Activated T-helper 1 cell treated with anti-CD3 and anti-CD28 coated beads, Interleukin-12 subunit alpha, Interleukin-12 subunit beta, Interleukin-2, Interleukin-4 antibody, amounts not matched to agents 30 ng/mL and 10 ng/mL and 1 ng/mL, durations not matched to agents 14 hours and 24 hours and 36 hours (primary cell): ENCODE data around the gene HDGFL2. TPM values are rescaled to one million over a fixed set of nuclear protein-coding genes. Genes with fewer than 3 reads are reported as not detected.
A peak's percentile ranks its signal among the peaks of the same experiment; 100 is the strongest.
"Not testable (repeated sequence)": the region's sequence is repeated elsewhere in the genome, so short reads cannot be mapped to it uniquely, and the experiment has no call there.

Experiments used
- DNase-seq: peaks from one replicate; pipeline ENCODE4 v3.0.0; 2021; ENCODE audit warnings: low spot score
- H3K27ac Mint-ChIP-seq: one replicate; pipeline ENCODE4 v1.8.0; 2021; ENCODE audit warnings: mild to moderate bottlenecking, mixed read lengths
- H3K27me3 Mint-ChIP-seq: one replicate; pipeline ENCODE4 v1.8.0; 2022; ENCODE audit warnings: mild to moderate bottlenecking, moderate library complexity, mixed read lengths; ENCODE audit not compliant: insufficient read depth
- H3K36me3 Mint-ChIP-seq: one replicate; pipeline ENCODE4 v1.8.0; 2021; ENCODE audit warnings: low read depth, mixed read lengths
- H3K4me1 Mint-ChIP-seq: one replicate; pipeline ENCODE4 v1.8.0; 2021; ENCODE audit warnings: low read depth, mixed read lengths
- H3K4me3 Mint-ChIP-seq: one replicate; pipeline ENCODE4 v1.8.0; 2021; ENCODE audit warnings: mild to moderate bottlenecking, moderate library complexity, mixed read lengths
- H3K9me3 Mint-ChIP-seq: one replicate; pipeline ENCODE4 v1.8.0; 2021; ENCODE audit warnings: mixed read lengths
- intact Hi-C: fragments of 100-400 bp; cut with micrococcal nuclease; formaldehyde crosslinking; loops from one replicate; pipeline ENCODE4 v1.15.1; 2024
- total RNA-seq: library from RNA; stranded (reverse); gene quantifications from 2 replicates; pipeline ENCODE4 v1.2.3, GENCODE V29; 2022

HDGFL2 gene
- total RNA-seq, 1 donor from 2014 or later: 66.4 TPM

DNA sequence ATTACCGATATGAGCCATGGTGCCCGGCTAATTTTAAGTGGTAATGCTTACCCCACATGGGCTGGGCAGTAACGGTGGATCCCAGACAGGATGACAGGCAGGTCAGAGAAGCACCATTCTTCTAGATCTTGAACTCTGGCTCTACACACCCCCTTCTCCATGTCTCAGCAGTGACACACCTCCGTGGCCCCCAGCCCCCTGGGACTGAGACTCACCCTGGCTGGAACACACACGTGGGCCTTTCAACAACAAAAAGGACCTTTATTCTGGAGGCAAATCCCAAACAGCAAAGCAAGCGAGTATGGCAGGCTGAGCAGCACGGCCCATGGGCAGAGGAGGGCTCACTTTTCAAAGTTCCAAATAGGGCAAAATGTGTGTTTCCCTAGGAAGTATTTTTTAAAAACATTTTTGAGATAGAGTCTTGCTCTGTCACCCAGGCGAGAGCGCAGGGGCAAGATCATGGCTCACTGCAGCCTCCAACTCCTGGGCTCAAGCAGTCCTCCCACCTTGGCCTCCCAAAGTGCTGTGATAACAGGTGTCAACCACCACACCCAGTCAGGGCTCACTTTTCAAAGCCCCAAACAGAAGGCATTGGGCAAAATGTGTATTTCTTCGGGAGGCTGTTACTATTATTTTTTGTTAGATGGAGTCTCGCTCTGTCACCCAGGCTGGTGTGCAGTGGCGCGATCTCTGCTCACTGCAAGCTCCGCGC is 50.4 kb downstream of the HDGFL2 start:
- no peak overlapping the region for H3K27ac Mint-ChIP-seq
- no peaks in the 10 kb centered on the region for H3K4me1 Mint-ChIP-seq
- no peak overlapping the region for H3K4me3 Mint-ChIP-seq
- no peaks in the 10 kb centered on the region for H3K9me3 Mint-ChIP-seq
- no peaks in the 10 kb centered on the region for H3K36me3 Mint-ChIP-seq
- intact Hi-C loops: no loop called here
- no peak for DNase-seq
- H3K27me3 Mint-ChIP-seq: peaks cover 2% of the 10 kb centered on the region

DNA sequence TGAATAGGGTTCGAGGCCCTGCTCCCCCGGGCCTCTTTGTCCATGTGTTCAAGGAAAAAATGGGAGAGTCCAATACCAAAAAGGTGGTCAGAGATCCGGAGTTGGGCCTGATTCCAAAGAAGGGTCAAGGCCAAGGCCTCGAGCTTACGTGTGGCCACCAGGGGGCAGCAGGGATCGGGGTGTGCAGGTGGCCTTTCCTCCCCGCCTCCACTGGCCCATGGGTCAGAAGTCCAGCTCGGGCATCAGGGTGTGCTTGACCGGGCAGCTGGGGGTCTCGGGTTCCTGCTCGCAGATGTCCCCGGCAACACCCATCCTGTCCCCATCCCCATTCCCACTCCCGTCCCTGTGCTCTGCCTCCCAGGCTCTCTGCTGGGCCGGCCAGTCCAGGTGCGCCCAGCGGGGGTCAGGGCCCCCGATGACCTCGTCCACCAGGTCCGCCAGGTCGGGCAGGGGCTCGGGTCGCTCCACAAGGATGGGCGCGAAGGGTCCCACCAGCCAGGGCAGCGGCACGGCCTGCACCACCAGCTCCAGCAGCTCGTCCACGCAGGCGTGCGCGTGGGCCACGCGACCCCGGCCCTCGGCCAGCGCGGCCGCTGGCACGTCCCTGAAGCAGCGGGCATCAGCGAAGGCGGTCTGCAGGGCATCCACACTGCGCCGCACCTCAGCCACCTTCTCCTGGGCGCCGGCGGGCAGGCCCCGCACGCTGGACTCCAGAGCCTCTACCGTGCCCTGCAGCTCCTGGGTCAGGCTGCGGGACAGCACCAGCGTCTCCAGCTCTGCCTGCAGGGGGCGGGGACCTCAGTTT is 51.4 kb downstream of the HDGFL2 start:
- H3K27me3 Mint-ChIP-seq: peaks cover 5% of the 10 kb centered on the region
- no peak overlapping the region for H3K27ac Mint-ChIP-seq
- DNase-seq: peak; percentile 12
- no peak overlapping the region for H3K4me3 Mint-ChIP-seq
- intact Hi-C loops: no loop called here
- H3K9me3 Mint-ChIP-seq: no peaks in the 10 kb centered on the region
- H3K36me3 Mint-ChIP-seq: no peaks in the 10 kb centered on the region
- no peaks in the 10 kb centered on the region for H3K4me1 Mint-ChIP-seq

DNA sequence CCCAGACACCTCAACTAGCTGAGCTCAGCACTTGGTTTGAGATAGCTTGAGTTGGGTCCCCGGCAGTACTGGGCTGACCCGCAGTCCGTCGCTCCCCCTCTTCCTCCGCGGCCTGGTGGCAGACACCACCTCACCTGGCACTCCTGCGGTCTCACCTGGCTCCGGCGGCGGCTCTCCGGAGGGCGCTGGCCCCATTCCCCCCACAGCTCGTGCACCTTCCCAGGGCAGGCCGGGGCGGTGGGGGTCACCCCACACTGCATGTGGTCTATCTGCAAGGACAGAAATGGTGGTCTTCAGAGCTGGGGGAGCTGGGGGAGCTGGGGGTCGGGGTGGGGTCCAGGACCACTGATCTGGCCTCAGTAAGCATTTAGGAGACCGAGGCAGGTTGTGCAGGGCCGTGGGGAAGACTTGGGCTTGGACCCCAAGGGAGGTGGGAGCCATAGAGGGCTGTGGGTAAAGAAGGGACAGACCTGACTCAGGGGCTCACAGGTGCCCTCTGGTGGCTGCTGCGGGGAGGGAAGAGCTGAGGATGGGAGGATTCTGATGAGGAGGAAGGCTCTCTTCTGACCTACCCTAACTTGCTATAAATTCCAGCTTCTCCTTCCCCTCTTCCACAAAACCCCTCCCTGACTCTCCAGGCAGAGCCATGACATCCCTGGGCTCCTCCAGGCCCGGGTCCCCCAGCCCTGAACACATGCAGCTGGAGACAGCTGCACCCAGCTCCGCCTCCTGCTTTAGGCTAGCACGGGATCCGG is 52.9 kb downstream of the HDGFL2 start:
- Mint-ChIP-seq H3K9me3 (no peaks in the 10 kb centered on the region), H3K27me3 (peaks cover 6% of the 10 kb centered on the region), H3K36me3 (no peaks in the 10 kb centered on the region), H3K4me3 (no peak overlapping the region), H3K27ac (no peak overlapping the region), H3K4me1 (no peaks in the 10 kb centered on the region)
- intact Hi-C loops: loop anchor here (1.0 to 5.0 kb wide), 2 partner anchors 111 to 258 kb away; no protein-coding TSS in a partner anchor
- peak; percentile 42 for DNase-seq

DNA sequence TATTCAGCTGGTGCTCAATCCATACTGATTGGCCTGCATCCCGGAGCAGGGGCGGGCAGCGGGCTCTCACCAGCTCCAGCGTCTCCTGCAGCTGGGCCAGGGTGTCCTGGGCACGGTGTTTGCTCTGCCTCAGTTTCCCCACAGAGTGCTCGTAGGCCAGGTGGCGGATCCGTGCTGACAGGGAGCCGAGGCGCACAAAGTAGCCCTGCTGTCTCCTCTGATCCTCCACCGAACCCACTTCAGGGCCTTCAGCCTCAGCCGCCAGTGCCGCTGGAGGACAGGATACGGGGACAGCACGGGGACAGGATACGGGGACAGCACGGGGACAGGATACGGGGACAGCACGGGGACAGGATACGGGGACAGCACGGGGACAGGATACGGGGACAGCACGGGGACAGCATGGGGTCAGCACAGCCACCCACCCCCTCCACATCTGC is 53.5 kb downstream of the HDGFL2 start:
- Mint-ChIP-seq H3K36me3 (no peaks in the 10 kb centered on the region), H3K4me1 (no peaks in the 10 kb centered on the region), H3K9me3 (no peaks in the 10 kb centered on the region), H3K4me3 (no peak overlapping the region), H3K27me3 (peaks cover 6% of the 10 kb centered on the region), H3K27ac (no peak overlapping the region)
- intact Hi-C loops: loop anchor here (1.0 to 5.0 kb wide), 2 partner anchors 111 to 258 kb away; no protein-coding TSS in a partner anchor
- no peak for DNase-seq

DNA sequence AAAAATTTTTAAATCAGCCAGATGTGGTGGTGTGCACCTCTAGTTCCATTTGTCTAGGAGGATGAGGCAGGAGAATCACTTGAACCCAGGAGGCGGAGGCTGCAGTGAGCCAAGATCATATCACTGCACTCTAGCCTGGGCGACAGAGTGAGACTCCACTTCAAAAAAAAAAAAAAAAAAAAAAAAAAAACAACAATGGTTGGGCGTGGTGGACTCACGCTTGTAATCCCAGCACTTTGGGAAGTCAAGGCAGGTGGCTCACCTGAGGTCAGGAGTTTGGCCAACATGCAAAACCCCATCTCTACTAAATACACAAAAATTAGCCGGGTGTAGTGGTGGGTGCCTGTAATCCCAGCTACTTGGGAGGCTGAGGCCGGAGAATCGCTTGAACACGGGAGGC is 55.3 kb downstream of the HDGFL2 start:
- not testable (repeated sequence) for H3K36me3 Mint-ChIP-seq

DNA sequence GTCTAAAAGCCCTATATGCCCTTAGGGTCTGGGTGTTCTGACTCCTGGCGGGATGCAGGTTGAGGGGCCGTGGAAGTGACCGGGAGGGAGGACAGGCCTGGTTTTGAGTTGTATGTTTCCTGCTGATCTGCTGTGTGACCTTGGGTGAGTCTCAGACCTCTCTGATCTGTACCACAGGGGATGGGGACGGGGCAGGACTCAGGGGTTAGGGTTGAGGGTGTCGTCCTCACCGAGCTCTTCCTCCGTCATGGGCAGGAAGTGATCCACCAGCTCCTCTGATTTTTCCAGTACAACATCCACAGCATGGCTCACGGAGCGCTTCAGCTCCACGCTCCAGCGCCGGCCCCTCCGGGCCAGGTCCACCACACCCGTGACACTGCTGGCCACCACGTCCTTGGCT is 56.7 kb downstream of the HDGFL2 start:
- intact Hi-C loops: loop anchor here (5.0 kb wide), 1 partner anchor 262 kb away; no protein-coding TSS in a partner anchor
- H3K4me1 Mint-ChIP-seq: no peaks in the 10 kb centered on the region
- H3K27me3 Mint-ChIP-seq: peaks cover 10% of the 10 kb centered on the region
- H3K9me3 Mint-ChIP-seq: no peaks in the 10 kb centered on the region
- no peak for DNase-seq
- H3K36me3 Mint-ChIP-seq: no peaks in the 10 kb centered on the region
- H3K4me3 Mint-ChIP-seq: no peak overlapping the region
- H3K27ac Mint-ChIP-seq: no peak overlapping the region

More for the DNA sequence above, 55.3 kb downstream of the HDGFL2 start:
- not testable (repeated sequence) for H3K4me1 Mint-ChIP-seq, H3K4me3 Mint-ChIP-seq, H3K27me3 Mint-ChIP-seq, H3K27ac Mint-ChIP-seq, H3K9me3 Mint-ChIP-seq, DNase-seq
- intact Hi-C loops: loop anchor here (5.0 kb wide), 1 partner anchor 260 kb away; no protein-coding TSS in a partner anchor

DNA sequence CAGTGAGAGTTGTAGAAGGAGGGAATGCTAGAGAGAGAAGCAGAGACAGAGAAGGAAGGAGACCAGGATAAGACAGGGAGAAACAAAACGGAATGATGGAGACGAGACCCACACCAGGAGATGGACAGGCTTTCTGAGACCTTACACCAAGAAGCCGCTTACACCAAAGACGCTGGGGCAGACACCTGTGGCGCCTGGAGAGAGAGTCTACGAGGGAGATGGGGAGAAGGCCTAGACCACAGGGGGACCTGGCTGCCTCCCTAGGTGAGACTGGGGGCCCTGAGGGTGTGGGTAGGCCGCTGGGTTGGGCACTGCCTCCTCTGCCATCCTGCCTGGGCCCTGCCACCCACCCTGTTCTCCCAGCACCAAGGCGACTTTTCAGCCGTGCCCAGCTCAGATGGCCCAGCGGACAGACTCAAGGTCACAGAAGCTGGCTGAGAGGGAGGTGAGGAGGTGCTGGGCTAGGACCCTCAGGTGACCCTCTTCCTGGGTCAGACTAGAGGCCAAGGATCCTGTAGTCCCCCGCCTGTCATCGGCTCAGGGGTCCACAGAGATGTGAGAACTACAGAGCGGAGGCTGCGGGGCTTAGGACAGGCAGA is 57.9 kb downstream of the HDGFL2 start:
- intact Hi-C loops: loop anchor here (5.0 kb wide), 1 partner anchor 263 kb away; no protein-coding TSS in a partner anchor
- no peaks in the 10 kb centered on the region for H3K36me3 Mint-ChIP-seq
- H3K27ac Mint-ChIP-seq: no peak overlapping the region
- no peaks in the 10 kb centered on the region for H3K4me1 Mint-ChIP-seq
- H3K9me3 Mint-ChIP-seq: no peaks in the 10 kb centered on the region
- DNase-seq: no peak
- H3K27me3 Mint-ChIP-seq: peaks cover 10% of the 10 kb centered on the region
- H3K4me3 Mint-ChIP-seq: no peak overlapping the region

DNA sequence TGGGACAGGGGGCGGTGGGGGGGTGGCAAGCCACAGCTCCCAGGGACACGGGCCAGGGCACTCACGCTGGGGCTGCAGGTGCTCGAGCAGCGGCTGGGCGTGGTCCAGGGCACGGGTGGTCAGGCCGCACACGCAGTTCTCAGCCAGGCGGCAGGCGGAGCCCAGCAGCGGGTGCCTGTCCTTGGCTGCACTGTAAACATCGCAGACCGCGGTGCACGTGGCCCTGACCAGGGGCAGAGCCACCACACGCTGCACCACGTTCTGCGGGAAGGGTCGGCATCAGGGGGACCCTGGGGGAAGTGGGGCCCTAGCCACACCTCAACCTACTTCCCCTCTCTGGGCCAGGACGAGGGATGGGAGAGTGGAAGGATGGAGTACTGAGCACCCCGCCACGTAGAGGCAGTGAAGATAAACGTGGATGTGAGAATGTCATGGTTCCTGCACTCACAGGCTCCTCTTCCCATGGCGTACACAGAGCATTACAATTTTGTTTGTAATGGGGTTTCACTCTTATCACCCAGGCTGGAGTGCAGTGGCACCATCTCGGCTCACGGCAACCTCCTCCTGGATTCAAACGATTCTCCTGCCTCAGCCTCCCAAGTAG is 59.6 kb downstream of the HDGFL2 start:
- no peaks in the 10 kb centered on the region for H3K36me3 Mint-ChIP-seq
- no peak overlapping the region for H3K27ac Mint-ChIP-seq
- intact Hi-C loops: no loop called here
- H3K9me3 Mint-ChIP-seq: no peaks in the 10 kb centered on the region
- H3K4me3 Mint-ChIP-seq: no peak overlapping the region
- DNase-seq: no peak
- H3K4me1 Mint-ChIP-seq: no peaks in the 10 kb centered on the region
- H3K27me3 Mint-ChIP-seq: peaks cover 10% of the 10 kb centered on the region

DNA sequence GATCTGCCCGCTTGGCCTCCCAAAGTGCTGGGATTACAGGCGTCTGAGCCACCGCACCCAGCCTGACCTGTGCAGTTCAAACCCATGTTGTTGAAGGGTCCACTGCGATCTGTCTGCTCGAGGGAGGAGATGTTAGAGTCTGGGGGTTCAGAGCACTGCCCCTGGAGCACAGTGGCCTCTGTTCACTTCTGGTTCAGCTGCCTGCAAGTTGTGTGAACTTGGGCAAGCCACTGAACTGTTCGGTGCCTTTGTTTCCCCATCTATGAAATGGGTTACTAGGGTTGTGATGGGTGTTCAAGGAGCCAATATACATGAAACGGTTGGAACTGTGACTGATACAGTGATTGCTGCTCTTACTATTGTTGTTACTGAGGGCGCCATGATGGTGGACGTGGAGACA is 61.2 kb downstream of the HDGFL2 start:
- Mint-ChIP-seq H3K27me3 (peaks cover 8% of the 10 kb centered on the region), H3K4me1 (no peaks in the 10 kb centered on the region), H3K9me3 (no peaks in the 10 kb centered on the region), H3K4me3 (no peak overlapping the region), H3K27ac (no peak overlapping the region), H3K36me3 (no peaks in the 10 kb centered on the region)
- DNase-seq: no peak
- intact Hi-C loops: no loop called here

DNA sequence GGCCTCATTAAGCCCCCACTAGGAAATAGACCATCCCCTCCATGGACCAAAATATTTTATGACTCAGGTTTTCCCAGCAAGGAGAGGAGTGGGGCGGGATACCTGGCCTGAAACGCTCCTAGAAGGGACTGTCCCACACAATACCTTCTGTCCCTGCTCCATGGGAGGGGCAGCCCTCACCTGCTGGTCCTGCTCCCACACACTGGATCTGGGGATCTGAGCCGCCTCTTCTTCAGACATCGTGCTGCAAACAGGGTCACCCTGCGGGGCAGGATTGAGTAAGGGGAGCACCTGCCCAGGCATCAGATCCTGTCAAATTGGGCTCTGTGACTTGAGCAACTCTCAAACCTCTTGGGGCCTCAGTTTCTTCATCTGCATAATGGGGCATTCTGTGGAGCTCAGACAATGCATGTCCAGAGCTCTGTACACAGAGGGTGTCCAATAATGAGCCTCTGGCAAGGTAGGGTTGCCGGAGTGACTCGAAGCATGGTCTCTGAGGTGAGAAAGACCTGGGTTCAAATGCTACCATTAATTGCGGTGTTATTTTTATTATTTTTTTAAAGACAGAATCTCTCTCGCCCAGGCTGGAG is 61.8 kb downstream of the HDGFL2 start:
- Mint-ChIP-seq H3K27ac (no peak overlapping the region), H3K4me3 (no peak overlapping the region), H3K36me3 (no peaks in the 10 kb centered on the region), H3K9me3 (no peaks in the 10 kb centered on the region), H3K27me3 (peaks cover 6% of the 10 kb centered on the region), H3K4me1 (peaks cover 2% of the 10 kb centered on the region)
- intact Hi-C loops: no loop called here
- DNase-seq: no peak

DNA sequence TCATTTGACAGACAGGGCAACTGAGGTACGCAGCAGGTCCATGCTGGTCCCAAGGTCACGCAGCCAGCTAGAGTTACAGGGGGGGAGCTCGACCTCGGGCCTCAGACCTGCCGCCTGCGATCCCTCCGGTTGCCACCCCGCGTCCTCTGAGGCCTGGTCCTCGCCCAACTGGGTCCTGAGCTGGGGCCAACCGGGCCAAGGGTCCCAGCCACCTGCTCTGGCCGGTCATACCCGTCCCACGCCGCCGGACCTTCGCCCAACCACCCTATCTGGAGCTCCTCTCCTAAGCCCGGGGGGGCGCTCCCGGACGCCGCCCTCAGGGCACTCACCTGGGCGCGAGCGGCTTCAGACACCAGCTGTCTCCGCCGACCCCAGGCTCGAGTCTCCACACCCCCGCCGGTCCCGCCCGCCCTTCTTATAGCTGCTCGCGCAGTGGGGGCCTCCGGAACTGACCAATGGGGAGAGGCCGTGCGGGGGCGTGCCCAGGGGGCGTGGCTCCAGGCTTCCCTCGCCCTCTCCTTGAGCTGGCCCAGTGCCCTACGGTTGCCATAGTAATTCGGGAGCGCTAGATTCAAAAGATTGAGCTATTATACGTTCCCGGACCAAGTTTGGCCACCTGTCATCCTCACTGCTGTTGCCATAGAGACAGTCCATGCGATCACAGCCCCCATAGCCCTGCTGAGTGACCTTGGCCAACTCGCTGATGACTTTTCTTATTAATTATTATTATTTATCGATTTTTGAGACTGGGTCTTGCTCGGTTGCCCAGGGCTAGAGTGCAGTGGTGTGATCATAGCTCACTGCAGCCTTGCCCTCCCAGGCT is 63.0 kb downstream of the HDGFL2 start, which contains the start of gene PLIN5:
TSS of gene PLIN5 (minus strand) at position 389 of the 823 bp plus-strand sequence. CDS start 1,150 bp downstream, outside the sequence.
- Mint-ChIP-seq H3K4me1 (peaks cover 13% of the 10 kb centered on the region), H3K9me3 (no peaks in the 10 kb centered on the region), H3K4me3 (no peak within 1 kb of the TSS), H3K27me3 (peaks cover 6% of the 10 kb centered on the region), H3K36me3 (no peaks in the 10 kb centered on the region), H3K27ac (no peak within 1 kb of the TSS)
- DNase-seq: no peak
- intact Hi-C loops: no loop called here
